ENCODE measurements around the gene FN3KRP.

Gene FN3KRP

GRCh38 chr17:82776454-82776853 lies 59.9 kb downstream of the FN3KRP start:
- no peak overlapping the region for H3K4me3 ChIP-seq (ENCODE audit: low read depth, low read length)
- no peak for DNase-seq (ENCODE audit: low read depth)
- no peak for TF ChIP-seq CTCF (conservative IDR thresholded peaks at IDR 0.05; ENCODE audit: low read depth, low read length)
